Activated CD8-positive, alpha-beta memory T cell treated with anti-CD3 and anti-CD28 coated beads for 4 hours (primary cell): Measurements from ENCODE around the gene SOX6.
"Not testable (repeated sequence)": the region's sequence is repeated elsewhere in the genome, so short reads cannot be mapped to it uniquely, and the experiment has no call there.

Experiments used
- DNase-seq, 2 donors: peaks; one replicate each; pipeline ENCODE4 v3.0.0-alpha.2; 2020; ENCODE audit warnings: low read depth in 2 of 2

Gene SOX6

GRCh38 chr11:16040151-16040550 lies 316.2 kb downstream of the SOX6 start:
- no peak for DNase-seq

GRCh38 chr11:16037179-16037578 lies 319.2 kb downstream of the SOX6 start:
- no peak for DNase-seq

GRCh38 chr11:16036218-16036617 lies 320.1 kb downstream of the SOX6 start:
- DNase-seq: no peak

GRCh38 chr11:16034074-16034473 lies 322.3 kb downstream of the SOX6 start:
- DNase-seq: no peak

GRCh38 chr11:16032974-16033373 lies 323.4 kb downstream of the SOX6 start:
- DNase-seq: no peak

GRCh38 chr11:16031210-16031609 lies 325.1 kb downstream of the SOX6 start:
- no peak for DNase-seq

GRCh38 chr11:16030664-16031063 lies 325.7 kb downstream of the SOX6 start:
- no peak for DNase-seq

GRCh38 chr11:16029151-16029550 lies 327.2 kb downstream of the SOX6 start:
- not testable (repeated sequence) for DNase-seq

GRCh38 chr11:16028419-16028818 lies 327.9 kb downstream of the SOX6 start:
- DNase-seq: no peak

- DNase-seq: no peak
Measured at GRCh38 chr11:16027621-16028020, 328.7 kb downstream of the SOX6 start.

- DNase-seq: no peak
Measured at GRCh38 chr11:16026849-16027248, 329.5 kb downstream of the SOX6 start.

GRCh38 chr11:16018931-16019330 lies 337.4 kb downstream of the SOX6 start:
- DNase-seq: no peak

GRCh38 chr11:16016468-16016829 lies 339.9 kb downstream of the SOX6 start:
- no peak for DNase-seq

GRCh38 chr11:16015741-16016467 lies 340.4 kb downstream of the SOX6 start:
- no peak for DNase-seq

- no peak for DNase-seq
Measured at GRCh38 chr11:16013649-16014275, 342.6 kb downstream of the SOX6 start.

- DNase-seq: no peak
Measured at GRCh38 chr11:16013242-16013641, 343.1 kb downstream of the SOX6 start.

- DNase-seq: no peak
Measured at GRCh38 chr11:16012125-16012751, 344.1 kb downstream of the SOX6 start.

- DNase-seq: no peak
Measured at GRCh38 chr11:16011396-16011795, 344.9 kb downstream of the SOX6 start.

- no peak for DNase-seq
Measured at GRCh38 chr11:16009021-16009420, 347.3 kb downstream of the SOX6 start.

GRCh38 chr11:16007514-16007913 lies 348.8 kb downstream of the SOX6 start:
- DNase-seq: no peak

GRCh38 chr11:16002942-16003341 lies 353.4 kb downstream of the SOX6 start:
- DNase-seq: no peak

- DNase-seq: no peak
Measured at GRCh38 chr11:16001899-16002426, 354.4 kb downstream of the SOX6 start.

- DNase-seq: no peak
Measured at GRCh38 chr11:16001044-16001568, 355.2 kb downstream of the SOX6 start.
